ENCODE data around the gene CCDC187.

CCDC187 gene

GRCh38 chr9:136264441-136265405, 39.2 kb downstream of the CCDC187 start:
- DNase-seq: no peak

- no peak for DNase-seq
These were observed 39.9 kb downstream of the CCDC187 start for GRCh38 chr9:136264031-136264430.

GRCh38 chr9:136262671-136263178, 41.2 kb downstream of the CCDC187 start:
- DNase-seq: no peak

- no peak for DNase-seq
These were observed 42.0 kb downstream of the CCDC187 start for GRCh38 chr9:136261686-136262430.

- no peak for DNase-seq
These were observed 42.9 kb downstream of the CCDC187 start for GRCh38 chr9:136260936-136261472.

GRCh38 chr9:136260521-136260920, 43.4 kb downstream of the CCDC187 start:
- DNase-seq: no peak

GRCh38 chr9:136259836-136260235, 44.1 kb downstream of the CCDC187 start:
- DNase-seq: no peak

- DNase-seq: no peak
These were observed 44.4 kb downstream of the CCDC187 start for GRCh38 chr9:136259517-136259813.

GRCh38 chr9:136258786-136259516, 44.9 kb downstream of the CCDC187 start:
- no peak for DNase-seq

- no peak for DNase-seq
These were observed 45.6 kb downstream of the CCDC187 start for GRCh38 chr9:136258299-136258625.

GRCh38 chr9:136257381-136258298, 46.3 kb downstream of the CCDC187 start:
- no peak for DNase-seq

GRCh38 chr9:136255896-136256890, 47.7 kb downstream of the CCDC187 start:
- DNase-seq: no peak

GRCh38 chr9:136255166-136255538, 48.7 kb downstream of the CCDC187 start:
- DNase-seq: no peak

GRCh38 chr9:136254381-136255165, 49.3 kb downstream of the CCDC187 start:
- no peak for DNase-seq

- DNase-seq: no peak
These were observed 50.4 kb downstream of the CCDC187 start for GRCh38 chr9:136253246-136254130.

GRCh38 chr9:136252846-136253245, 51.0 kb downstream of the CCDC187 start:
- no peak for DNase-seq

GRCh38 chr9:136252281-136252680, 51.6 kb downstream of the CCDC187 start:
- DNase-seq: no peak

- no peak for DNase-seq
These were observed 52.4 kb downstream of the CCDC187 start for GRCh38 chr9:136251264-136252115.
